NCI-H774 (cell line): ENCODE data around the gene PPP2R3A.

Experiments
- DNase-seq: peaks from one replicate; lab custom pipeline; 2025; lab: John Stamatoyannopoulos, UW

The PPP2R3A gene

DNA sequence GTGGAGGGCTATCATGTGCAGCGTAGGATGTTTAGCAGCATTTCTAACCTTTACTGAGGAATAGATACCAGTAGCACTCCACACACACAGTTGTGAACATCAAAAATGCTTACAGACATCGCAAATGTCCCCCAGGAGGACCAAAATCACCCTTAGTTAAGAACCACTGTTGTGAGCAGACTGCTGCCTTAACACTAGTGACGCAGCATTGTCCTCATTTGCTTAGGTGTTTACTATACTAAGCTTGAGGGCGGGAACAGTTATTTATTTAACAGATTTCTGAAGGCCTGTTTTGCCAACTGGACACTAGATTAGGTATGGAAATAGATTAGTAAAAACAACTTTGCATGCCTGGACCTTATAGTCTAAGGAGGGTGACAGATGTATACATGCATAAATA is 2.3 kb downstream of the PPP2R3A start:
- no peak for DNase-seq

DNA sequence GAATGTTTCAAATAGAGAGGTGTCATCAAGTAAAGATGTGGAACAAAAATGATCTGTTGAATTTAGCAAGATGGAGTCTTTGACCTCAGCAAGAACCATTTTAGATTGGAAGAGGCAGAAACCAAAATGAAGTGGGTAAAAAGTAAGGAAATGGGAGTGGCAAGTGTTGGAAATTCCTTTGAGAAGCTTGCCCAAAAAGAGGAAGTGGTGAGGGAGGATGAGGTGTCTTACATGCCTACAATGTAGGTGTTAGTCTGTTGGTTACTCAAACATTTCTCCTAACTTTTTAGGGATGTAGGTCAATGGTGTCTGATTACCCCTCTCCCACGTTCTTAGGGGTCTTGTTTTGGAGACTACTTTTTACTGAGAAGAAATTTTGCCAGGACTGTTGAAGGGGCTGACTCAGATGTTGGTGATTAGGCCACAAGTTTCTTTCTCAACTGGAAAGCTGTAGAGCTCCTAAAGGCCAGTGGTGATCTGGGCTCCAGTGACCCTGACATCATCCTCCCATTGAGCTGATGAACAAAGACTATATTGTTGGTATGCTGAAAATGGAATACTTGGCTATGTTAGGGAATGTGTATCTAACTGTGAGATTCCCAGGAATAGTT is 5.1 kb downstream of the PPP2R3A start:
- no peak for DNase-seq

GRCh38 chr3:135973841-135974240 is 8.3 kb downstream of the PPP2R3A start:
- no peak for DNase-seq

- no peak for DNase-seq
Observed at GRCh38 chr3:135975053-135975452, 9.5 kb downstream of the PPP2R3A start.

DNA sequence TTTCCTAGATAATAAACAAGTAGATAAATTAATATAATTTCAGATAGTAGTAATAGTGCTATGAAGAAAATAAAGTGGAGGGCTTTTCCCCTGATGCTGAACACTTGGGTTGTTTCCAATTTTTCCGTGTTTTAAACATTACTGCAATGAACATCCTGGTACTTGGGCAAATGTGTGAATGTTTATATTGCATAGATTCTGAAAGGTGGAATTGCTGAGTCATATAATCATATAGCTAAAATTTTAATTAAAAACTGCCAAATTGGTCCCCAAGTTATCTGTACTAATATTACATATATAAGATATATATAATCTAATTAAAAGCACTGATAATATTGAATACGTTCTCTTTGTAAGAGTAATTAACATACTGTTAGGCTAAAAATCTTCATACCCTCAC is 10.0 kb downstream of the PPP2R3A start:
- no peak for DNase-seq

- DNase-seq = no peak
Observed at GRCh38 chr3:135980343-135980742, 14.8 kb downstream of the PPP2R3A start.

GRCh38 chr3:135981701-135982403 is 16.3 kb downstream of the PPP2R3A start:
- no peak for DNase-seq

- no peak for DNase-seq
Observed at GRCh38 chr3:135982404-135982761, 16.9 kb downstream of the PPP2R3A start.

DNA sequence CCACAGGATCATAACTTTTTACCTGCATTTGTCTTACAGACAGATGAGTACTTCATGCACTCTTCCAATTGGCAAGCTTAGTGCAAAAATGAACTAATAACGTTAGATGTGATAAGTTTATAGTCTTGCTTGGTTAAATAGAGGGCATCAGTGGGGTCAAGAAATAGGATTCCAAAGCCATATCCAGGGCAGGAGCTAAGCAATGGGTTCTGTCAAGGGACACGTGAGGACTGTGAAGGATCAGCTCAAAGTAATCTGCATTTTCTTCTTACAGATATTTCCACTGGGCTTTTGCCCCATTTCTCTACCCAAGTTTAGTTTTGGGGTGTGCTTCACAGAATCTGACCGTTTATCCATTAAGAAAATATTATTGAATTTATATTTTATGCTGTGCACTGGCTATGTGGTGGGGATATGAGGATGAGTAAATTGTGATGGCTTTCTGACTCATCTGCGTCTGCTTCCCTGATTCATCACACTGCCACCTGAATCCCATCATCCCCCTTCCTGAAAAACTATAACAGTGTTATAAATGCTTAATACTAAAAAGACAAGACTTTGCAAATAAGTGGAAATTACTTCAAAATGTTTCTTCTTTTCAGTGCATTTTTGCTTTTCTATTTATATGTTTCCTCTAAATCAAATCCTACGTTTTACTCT is 17.5 kb downstream of the PPP2R3A start:
- DNase-seq = no peak

- DNase-seq = no peak
Observed at GRCh38 chr3:135987661-135988060, 22.1 kb downstream of the PPP2R3A start.

- no peak for DNase-seq
Observed at GRCh38 chr3:135989242-135989641, 23.7 kb downstream of the PPP2R3A start.

DNA sequence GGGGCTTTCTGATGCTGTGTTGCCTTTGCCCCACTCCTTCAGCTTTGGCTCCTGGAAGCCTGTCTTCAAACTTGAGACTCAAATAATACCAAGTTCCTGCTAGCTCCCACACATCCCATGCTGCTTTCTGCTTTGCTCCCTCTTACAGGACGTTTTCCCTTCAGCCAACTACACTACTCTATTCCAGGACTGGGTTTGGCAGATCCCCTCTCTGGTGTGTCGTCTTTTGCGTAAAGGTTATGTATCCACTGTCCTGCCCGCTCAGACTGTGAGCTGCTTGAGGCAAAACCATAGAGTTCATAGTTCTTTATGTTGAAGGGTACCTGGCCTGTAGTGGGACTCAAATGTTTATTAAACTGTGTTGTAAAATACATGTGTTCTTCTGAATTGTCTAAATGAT is 25.4 kb downstream of the PPP2R3A start:
- DNase-seq = no peak

- DNase-seq = no peak
Observed at GRCh38 chr3:135991621-135992020, 26.1 kb downstream of the PPP2R3A start.

DNA sequence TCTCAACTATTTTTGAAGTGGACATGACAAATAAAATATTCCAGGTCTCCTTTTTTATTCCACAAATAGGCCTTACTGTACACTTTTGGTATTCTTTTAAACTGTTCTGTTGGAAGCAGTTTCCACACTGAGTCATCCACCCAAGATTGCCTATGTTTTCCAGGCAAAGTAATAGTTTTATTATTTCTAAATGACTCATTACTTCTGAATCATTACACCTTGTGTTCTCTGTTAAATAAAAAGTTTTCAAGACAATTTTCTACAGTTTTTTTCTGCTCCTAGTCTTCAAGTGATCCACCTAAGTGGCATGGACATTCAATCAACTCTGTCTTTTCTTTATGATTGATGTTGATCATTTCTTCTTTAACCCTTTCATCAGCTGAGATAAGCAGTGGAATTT is 26.5 kb downstream of the PPP2R3A start:
- no peak for DNase-seq

- DNase-seq = no peak
Observed at GRCh38 chr3:135994708-135995337, 29.3 kb downstream of the PPP2R3A start.

DNA sequence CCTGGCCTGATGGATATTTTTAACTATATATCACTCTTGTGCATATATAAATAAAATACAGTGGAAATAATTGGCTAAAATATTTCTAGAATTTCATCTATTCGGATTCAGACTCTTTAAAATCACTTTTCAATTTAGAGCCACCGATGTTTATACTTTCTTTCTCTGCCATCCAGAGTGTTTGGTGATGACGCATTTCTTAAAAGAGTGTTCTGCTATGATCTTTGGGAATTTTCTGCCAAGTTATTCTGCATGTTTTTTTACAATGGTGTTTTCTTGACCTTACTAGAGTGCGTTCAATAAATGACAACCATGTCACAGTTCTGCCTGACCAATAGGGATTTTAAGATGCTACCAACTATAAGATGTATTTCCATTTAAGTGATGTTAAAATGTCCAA is 30.2 kb downstream of the PPP2R3A start:
- no peak for DNase-seq

GRCh38 chr3:135997554-135998320 is 32.2 kb downstream of the PPP2R3A start:
- no peak for DNase-seq

DNA sequence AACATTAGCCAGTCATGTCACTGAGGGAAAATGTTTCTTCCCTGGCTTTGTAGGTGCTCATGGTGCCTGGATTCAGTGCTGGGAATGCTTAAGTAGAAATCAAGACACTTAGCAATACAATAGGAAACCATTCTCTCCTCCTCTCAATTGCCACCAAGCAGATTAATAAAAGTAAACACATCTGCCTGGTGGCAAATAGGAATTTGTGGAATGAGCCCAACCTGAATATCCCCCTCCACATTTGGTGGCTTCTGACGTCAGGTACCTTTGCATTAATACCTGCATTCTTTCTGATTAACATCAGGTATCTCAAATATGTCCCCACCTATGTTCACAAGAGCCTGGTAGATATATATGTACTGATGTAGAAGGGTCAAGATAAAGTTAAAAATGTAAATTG is 42.7 kb downstream of the PPP2R3A start:
- no peak for DNase-seq

- no peak for DNase-seq
Observed at GRCh38 chr3:136008732-136009470, 43.4 kb downstream of the PPP2R3A start.

GRCh38 chr3:136018876-136019275 is 53.3 kb downstream of the PPP2R3A start:
- no peak for DNase-seq

DNA sequence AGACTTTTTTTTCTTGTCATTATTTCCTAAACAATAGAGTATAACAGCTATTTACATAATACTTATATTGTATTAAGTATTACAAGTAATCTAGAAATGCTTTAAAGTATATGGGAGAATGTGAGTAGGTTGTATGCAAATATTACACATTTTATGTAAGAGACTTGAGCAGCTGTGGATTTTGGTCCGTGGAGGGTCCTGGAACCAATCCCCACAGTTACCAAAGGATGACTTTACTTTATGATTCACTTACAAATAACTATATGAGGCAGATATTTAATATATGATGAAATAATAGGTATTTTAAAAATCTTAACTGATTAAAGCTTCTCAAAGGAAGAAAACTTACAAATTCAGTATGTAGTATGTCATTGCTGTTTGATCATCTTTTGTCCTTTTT is 56.3 kb downstream of the PPP2R3A start:
- no peak for DNase-seq
